GM23338 (cell line): ENCODE results near the gene ADGRB3. TPM values are rescaled to one million over a fixed set of nuclear protein-coding genes. Genes with fewer than 3 reads are reported as not detected.

Experiments
- ATAC-seq: fragments of 200-7000 bp; cut with Tn5 transposase; 3 replicates; pipeline ENCODE4 v1.9.1; 2020
- DNase-seq: peaks from one replicate; pipeline ENCODE4 v3.0.0-alpha.2; 2015; ENCODE audit warnings: low spot score
- H2AFZ ChIP-seq: fragments of 200-600 bp; sonication (generic); 2 replicates; pipeline ENCODE4 v1.8.0; 2016; ENCODE audit warnings: antibody characterized with exemption, mild to moderate bottlenecking, moderate library complexity
- H3F3A ChIP-seq: fragments of 200-600 bp; sonication (generic); replicated peaks from 2 replicates; pipeline ENCODE4 v1.8.0; 2017; ENCODE audit warnings: antibody characterized with exemption, mixed run types, low read depth
- H3K27ac ChIP-seq: fragments of 200-600 bp; sonication (generic); 2 replicates; pipeline ENCODE4 v1.6.1; 2016; ENCODE audit warnings: low read depth
- H3K27me3 ChIP-seq: fragments of 200-600 bp; sonication (generic); 2 replicates; pipeline ENCODE4 v1.8.0; 2016; ENCODE audit warnings: mild to moderate bottlenecking, mixed run types, moderate library complexity; ENCODE audit not compliant: insufficient read depth
- H3K36me3 ChIP-seq: fragments of 200-600 bp; sonication (generic); 2 replicates; pipeline ENCODE4 v1.8.0; 2016; ENCODE audit warnings: mild to moderate bottlenecking; ENCODE audit not compliant: insufficient read depth
- H3K4me1 ChIP-seq: fragments of 200-600 bp; sonication (generic); 2 replicates; pipeline ENCODE4 v1.8.0; 2016; ENCODE audit warnings: mild to moderate bottlenecking, moderate library complexity; ENCODE audit not compliant: insufficient read depth
- H3K4me2 ChIP-seq: fragments of 200-600 bp; sonication (generic); 2 replicates; pipeline ENCODE4 v1.7.1; 2017; ENCODE audit warnings: mixed run types
- H3K4me3 ChIP-seq: fragments of 200-600 bp; sonication (generic); 2 replicates; pipeline ENCODE4 v1.6.1; 2016; ENCODE audit warnings: mixed run types
- H3K79me2 ChIP-seq: fragments of 200-600 bp; sonication (generic); replicated peaks from 2 replicates; pipeline ENCODE4 v1.8.0; 2017; ENCODE audit warnings: mild to moderate bottlenecking; ENCODE audit not compliant: insufficient read depth
- H3K9me2 ChIP-seq: fragments of 200-600 bp; sonication (generic); 2 replicates; pipeline ENCODE4 v1.8.0; 2017; ENCODE audit not compliant: insufficient read depth
- H4K20me1 ChIP-seq: fragments of 200-600 bp; sonication (generic); replicated peaks from 2 replicates; pipeline ENCODE4 v1.8.0; 2017; ENCODE audit warnings: mild to moderate bottlenecking; ENCODE audit not compliant: insufficient read depth
- H3K27ac Mint-ChIP-seq: 2 replicates; pipeline ENCODE4 v1.8.0; 2020; ENCODE audit warnings: inconsistent platforms, mild to moderate bottlenecking, moderate library complexity, mixed read lengths
- H3K27me3 Mint-ChIP-seq: 3 replicates; pipeline ENCODE4 v1.8.0; 2022; ENCODE audit warnings: low read depth, mild to moderate bottlenecking, moderate library complexity, mixed read lengths, inconsistent platforms; ENCODE audit not compliant: insufficient read depth, poor library complexity
- H3K36me3 Mint-ChIP-seq: 3 replicates; pipeline ENCODE4 v1.8.0; 2021; ENCODE audit warnings: low read depth, mild to moderate bottlenecking, inconsistent platforms, moderate library complexity, mixed read lengths
- H3K4me1 Mint-ChIP-seq: 3 replicates; pipeline ENCODE4 v1.8.0; 2020; ENCODE audit warnings: mild to moderate bottlenecking, inconsistent platforms, mixed read lengths
- H3K4me3 Mint-ChIP-seq: 3 replicates; pipeline ENCODE4 v1.8.0; 2021; ENCODE audit warnings: moderate library complexity, mild to moderate bottlenecking, inconsistent platforms, mixed read lengths
- H3K9me3 Mint-ChIP-seq: 3 replicates; pipeline ENCODE4 v1.8.0; 2020; ENCODE audit warnings: moderate library complexity, mild to moderate bottlenecking, inconsistent platforms, mixed read lengths
- CREB1 ChIP-seq: fragments of 250-450 bp; sonication (Bioruptor Pico); IDR thresholded peaks from 2 replicates; pipeline ENCODE4 v1.5.0; 2020; ENCODE audit warnings: low read depth, mild to moderate bottlenecking, moderate library complexity
- EZH2 ChIP-seq: fragments of 200-600 bp; sonication (generic); IDR thresholded peaks from one replicate; pipeline ENCODE4 v1.8.0; 2017; ENCODE audit warnings: antibody characterized with exemption, mild to moderate bottlenecking, low read depth; ENCODE audit not compliant: unreplicated experiment
- EZH2phosphoT487 ChIP-seq: fragments of 200-600 bp; sonication (generic); IDR thresholded peaks from one replicate; pipeline ENCODE4 v1.8.1; 2018; ENCODE audit warnings: antibody characterized with exemption; ENCODE audit not compliant: unreplicated experiment
- JUNB ChIP-seq: IDR thresholded peaks from one replicate; pipeline ENCODE4 v1.6.1; 2016; ENCODE audit warnings: antibody characterized with exemption; ENCODE audit not compliant: unreplicated experiment
- NANOG ChIP-seq: IDR thresholded peaks from 2 replicates; pipeline ENCODE4 v1.6.1; 2016; ENCODE audit warnings: antibody characterized with exemption, borderline replicate concordance
- POLR2AphosphoS5 ChIP-seq: IDR thresholded peaks from 2 replicates; pipeline ENCODE4 v1.6.1; 2016; ENCODE audit warnings: antibody characterized with exemption, low read depth
- STAT1 ChIP-seq: IDR thresholded peaks from one replicate; pipeline ENCODE4 v1.6.1; 2016; ENCODE audit warnings: antibody characterized with exemption; ENCODE audit not compliant: unreplicated experiment
- ZNF114 ChIP-seq: fragments of 250-450 bp; sonication (Bioruptor Pico); IDR thresholded peaks from 2 replicates; pipeline ENCODE4 v1.5.0; 2020; ENCODE audit warnings: mild to moderate bottlenecking, moderate library complexity
- ZNF331 ChIP-seq: fragments of 250-450 bp; sonication (Bioruptor Pico); IDR thresholded peaks from 2 replicates; pipeline ENCODE4 v1.5.0; 2020; ENCODE audit warnings: low read depth, mild to moderate bottlenecking, moderate library complexity
- ZNF462 ChIP-seq: fragments of 250-450 bp; sonication (Bioruptor Pico); IDR thresholded peaks from 2 replicates; pipeline ENCODE4 v1.5.0; 2020; ENCODE audit warnings: mild to moderate bottlenecking, moderate library complexity
- polyA plus RNA-seq: library from polyadenylated mRNA; unstranded; fragments of >200 nt; fragmentation: Nextera tagmentation; extraction: Ambion mirVana; gene quantifications from 2 replicates; pipeline ENCODE4 v1.2.1, GENCODE V29; 2016
- total RNA-seq: library from RNA; depleted of rRNA; stranded (reverse); fragments of >200 nt; shearing (Covaris generic); gene quantifications from 2 replicates; pipeline ENCODE4 v1.2.3, GENCODE V29; 2014
- TF ChIP-seq, protein P1 (sequence below): IDR thresholded peaks from one replicate; pipeline ENCODE4 v1.6.1; 2018; ENCODE audit warnings: antibody characterized with exemption; ENCODE audit not compliant: unreplicated experiment
- TF ChIP-seq, protein P2 (sequence below): IDR thresholded peaks from 2 replicates; pipeline ENCODE4 v1.6.1; 2016; ENCODE audit warnings: antibody characterized with exemption
- TF ChIP-seq, protein P3 (sequence below), 2 experiments: fragments of 200-600 bp in 1 of 2; sonication (generic) in 1 of 2; conservative IDR thresholded peaks; 2 replicates each; pipeline versions ENCODE4 v1.5.1 to v1.6.1; 2016 to 2017; ENCODE audit warnings: antibody characterized with exemption in 2 of 2, low read depth in 2 of 2, mild to moderate bottlenecking in 2 of 2, moderate library complexity in 1 of 2

ADGRB3 gene
- total and polyA plus RNA-seq, 2 experiments from 2014 or later: 0.92 to 4.0 TPM

DNA sequence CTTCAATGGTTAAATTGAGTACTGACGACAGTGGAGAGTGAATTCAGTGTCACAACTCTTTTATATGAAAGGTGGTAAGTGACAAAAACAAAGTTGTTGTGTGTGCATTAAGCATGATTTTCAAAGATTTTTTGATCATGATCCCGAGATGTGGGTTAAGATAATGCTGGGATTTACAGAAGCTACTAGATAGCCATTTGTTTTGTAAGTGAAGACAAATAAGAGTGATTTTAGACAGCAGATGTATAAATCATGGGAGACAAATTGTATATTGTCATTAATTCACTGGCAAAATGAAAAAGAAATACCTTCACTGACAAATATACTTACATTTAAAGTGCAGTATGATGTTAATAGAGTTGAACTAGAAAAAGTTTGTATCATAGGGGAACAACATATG, 6.1 kb downstream of the ADGRB3 start:
- Histone ChIP-seq H2AFZ (no peak overlapping the region), H4K20me1 (no peaks in the 10 kb centered on the region), H3K27me3 (peaks cover 35% of the 10 kb centered on the region), H3K4me2 (peak overlapping the region; percentile 90), H3F3A (no peaks in the 10 kb centered on the region), H3K9me2 (no peaks in the 10 kb centered on the region), H3K4me1 (peaks cover 22% of the 10 kb centered on the region), H3K79me2 (no peaks in the 10 kb centered on the region; the same call in 1 of the 2 replicates), H3K36me3 (no peaks in the 10 kb centered on the region), H3K4me3 (peak overlapping the region; percentile 74; the same call in 1 of the 2 replicates), H3K27ac (no peak overlapping the region)
- Mint-ChIP-seq H3K27me3 (peaks cover 15% of the 10 kb centered on the region), H3K36me3 (no peaks in the 10 kb centered on the region), H3K27ac (no peak overlapping the region), H3K4me3 (peak overlapping the region; percentile 10; the same call in 1 of the 3 replicates), H3K9me3 (no peaks in the 10 kb centered on the region), H3K4me1 (peaks cover 28% of the 10 kb centered on the region)
- ATAC-seq (no peak), DNase-seq (no peak)
- TF ChIP-seq ZNF114: no peak
- no peak for TF ChIP-seq ZNF462
- TF ChIP-seq CREB1: no peak
- TF ChIP-seq POLR2AphosphoS5: no peak
- no peak for TF ChIP-seq JUNB
- TF ChIP-seq EZH2: no peak
- TF ChIP-seq, protein P1, sequence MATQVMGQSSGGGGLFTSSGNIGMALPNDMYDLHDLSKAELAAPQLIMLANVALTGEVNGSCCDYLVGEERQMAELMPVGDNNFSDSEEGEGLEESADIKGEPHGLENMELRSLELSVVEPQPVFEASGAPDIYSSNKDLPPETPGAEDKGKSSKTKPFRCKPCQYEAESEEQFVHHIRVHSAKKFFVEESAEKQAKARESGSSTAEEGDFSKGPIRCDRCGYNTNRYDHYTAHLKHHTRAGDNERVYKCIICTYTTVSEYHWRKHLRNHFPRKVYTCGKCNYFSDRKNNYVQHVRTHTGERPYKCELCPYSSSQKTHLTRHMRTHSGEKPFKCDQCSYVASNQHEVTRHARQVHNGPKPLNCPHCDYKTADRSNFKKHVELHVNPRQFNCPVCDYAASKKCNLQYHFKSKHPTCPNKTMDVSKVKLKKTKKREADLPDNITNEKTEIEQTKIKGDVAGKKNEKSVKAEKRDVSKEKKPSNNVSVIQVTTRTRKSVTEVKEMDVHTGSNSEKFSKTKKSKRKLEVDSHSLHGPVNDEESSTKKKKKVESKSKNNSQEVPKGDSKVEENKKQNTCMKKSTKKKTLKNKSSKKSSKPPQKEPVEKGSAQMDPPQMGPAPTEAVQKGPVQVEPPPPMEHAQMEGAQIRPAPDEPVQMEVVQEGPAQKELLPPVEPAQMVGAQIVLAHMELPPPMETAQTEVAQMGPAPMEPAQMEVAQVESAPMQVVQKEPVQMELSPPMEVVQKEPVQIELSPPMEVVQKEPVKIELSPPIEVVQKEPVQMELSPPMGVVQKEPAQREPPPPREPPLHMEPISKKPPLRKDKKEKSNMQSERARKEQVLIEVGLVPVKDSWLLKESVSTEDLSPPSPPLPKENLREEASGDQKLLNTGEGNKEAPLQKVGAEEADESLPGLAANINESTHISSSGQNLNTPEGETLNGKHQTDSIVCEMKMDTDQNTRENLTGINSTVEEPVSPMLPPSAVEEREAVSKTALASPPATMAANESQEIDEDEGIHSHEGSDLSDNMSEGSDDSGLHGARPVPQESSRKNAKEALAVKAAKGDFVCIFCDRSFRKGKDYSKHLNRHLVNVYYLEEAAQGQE: no peak
- TF ChIP-seq, protein P2, sequence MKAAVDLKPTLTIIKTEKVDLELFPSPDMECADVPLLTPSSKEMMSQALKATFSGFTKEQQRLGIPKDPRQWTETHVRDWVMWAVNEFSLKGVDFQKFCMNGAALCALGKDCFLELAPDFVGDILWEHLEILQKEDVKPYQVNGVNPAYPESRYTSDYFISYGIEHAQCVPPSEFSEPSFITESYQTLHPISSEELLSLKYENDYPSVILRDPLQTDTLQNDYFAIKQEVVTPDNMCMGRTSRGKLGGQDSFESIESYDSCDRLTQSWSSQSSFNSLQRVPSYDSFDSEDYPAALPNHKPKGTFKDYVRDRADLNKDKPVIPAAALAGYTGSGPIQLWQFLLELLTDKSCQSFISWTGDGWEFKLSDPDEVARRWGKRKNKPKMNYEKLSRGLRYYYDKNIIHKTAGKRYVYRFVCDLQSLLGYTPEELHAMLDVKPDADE: no peak
- no peak for TF ChIP-seq ZNF331 (CRISPR knock-in tag)
- TF ChIP-seq NANOG: no peak
- TF ChIP-seq, protein P3, sequence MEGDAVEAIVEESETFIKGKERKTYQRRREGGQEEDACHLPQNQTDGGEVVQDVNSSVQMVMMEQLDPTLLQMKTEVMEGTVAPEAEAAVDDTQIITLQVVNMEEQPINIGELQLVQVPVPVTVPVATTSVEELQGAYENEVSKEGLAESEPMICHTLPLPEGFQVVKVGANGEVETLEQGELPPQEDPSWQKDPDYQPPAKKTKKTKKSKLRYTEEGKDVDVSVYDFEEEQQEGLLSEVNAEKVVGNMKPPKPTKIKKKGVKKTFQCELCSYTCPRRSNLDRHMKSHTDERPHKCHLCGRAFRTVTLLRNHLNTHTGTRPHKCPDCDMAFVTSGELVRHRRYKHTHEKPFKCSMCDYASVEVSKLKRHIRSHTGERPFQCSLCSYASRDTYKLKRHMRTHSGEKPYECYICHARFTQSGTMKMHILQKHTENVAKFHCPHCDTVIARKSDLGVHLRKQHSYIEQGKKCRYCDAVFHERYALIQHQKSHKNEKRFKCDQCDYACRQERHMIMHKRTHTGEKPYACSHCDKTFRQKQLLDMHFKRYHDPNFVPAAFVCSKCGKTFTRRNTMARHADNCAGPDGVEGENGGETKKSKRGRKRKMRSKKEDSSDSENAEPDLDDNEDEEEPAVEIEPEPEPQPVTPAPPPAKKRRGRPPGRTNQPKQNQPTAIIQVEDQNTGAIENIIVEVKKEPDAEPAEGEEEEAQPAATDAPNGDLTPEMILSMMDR (conservative IDR thresholded peaks at IDR 0.05; ENCODE audit: low read depth in 2 of 2): no peak
- TF ChIP-seq STAT1: no peak
- no peak for TF ChIP-seq EZH2phosphoT487
